AG10803 (cell line): Measurements from ENCODE around the gene COQ8A.

Experiments used
- DNase-seq: peaks from one replicate; pipeline ENCODE4 v3.0.0; 2010; ENCODE audit warnings: low read depth
- H3K4me3 ChIP-seq: 2 replicates; pipeline ENCODE4 v1.5.1; 2011; ENCODE audit warnings: mild to moderate bottlenecking, low read length, control low read depth
- TF ChIP-seq, protein P1 (sequence below): conservative IDR thresholded peaks from 2 replicates; pipeline ENCODE4 v1.5.1; 2011; ENCODE audit warnings: mild to moderate bottlenecking, low read length, control low read depth, inconsistent platforms

COQ8A gene

DNA sequence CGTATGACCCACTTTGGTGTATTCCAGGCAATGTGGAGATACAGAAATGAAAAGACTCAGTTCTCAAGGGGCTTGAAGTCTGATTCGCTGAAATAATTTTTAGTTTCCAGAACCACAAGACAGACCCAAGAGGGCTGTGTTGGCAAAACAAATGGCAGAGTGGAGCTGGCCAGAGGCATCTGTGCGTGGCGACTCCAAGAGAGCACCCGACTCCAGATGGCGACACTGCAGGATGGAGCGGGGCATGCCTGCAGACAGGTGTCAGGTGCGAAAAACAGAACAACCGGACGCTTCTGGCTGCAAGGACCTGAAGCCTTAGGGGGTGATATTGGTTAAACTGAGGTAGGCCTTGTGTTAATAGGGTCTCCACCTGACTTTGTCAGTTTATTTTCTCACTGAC lies 31.7 kb upstream of the COQ8A start:
- H3K4me3 ChIP-seq = no peak overlapping the region
- DNase-seq = no peak
- TF ChIP-seq, protein P1, sequence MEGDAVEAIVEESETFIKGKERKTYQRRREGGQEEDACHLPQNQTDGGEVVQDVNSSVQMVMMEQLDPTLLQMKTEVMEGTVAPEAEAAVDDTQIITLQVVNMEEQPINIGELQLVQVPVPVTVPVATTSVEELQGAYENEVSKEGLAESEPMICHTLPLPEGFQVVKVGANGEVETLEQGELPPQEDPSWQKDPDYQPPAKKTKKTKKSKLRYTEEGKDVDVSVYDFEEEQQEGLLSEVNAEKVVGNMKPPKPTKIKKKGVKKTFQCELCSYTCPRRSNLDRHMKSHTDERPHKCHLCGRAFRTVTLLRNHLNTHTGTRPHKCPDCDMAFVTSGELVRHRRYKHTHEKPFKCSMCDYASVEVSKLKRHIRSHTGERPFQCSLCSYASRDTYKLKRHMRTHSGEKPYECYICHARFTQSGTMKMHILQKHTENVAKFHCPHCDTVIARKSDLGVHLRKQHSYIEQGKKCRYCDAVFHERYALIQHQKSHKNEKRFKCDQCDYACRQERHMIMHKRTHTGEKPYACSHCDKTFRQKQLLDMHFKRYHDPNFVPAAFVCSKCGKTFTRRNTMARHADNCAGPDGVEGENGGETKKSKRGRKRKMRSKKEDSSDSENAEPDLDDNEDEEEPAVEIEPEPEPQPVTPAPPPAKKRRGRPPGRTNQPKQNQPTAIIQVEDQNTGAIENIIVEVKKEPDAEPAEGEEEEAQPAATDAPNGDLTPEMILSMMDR = no peak

DNA sequence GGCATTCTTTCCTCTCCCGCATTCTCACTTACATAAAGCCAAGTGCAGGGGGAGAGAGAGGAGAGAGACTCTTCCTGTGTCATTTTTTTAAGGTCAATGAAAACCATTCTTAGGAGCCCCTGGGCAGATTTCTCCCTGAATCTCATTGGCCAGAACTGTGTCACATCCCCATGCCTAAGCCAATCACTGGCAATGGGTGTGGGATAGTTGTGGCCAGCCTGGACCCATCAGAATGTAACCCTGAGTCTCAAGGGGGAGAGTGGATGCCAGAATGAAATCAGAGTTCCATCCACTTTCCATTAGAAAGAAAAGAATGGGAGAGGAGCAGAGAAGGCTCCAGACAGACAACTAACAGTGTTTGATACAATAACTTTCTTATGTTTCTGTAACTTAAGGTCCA lies 31.2 kb upstream of the COQ8A start:
- H3K4me3 ChIP-seq = no peak overlapping the region
- no peak for DNase-seq
- TF ChIP-seq, protein P1 = no peak

DNA sequence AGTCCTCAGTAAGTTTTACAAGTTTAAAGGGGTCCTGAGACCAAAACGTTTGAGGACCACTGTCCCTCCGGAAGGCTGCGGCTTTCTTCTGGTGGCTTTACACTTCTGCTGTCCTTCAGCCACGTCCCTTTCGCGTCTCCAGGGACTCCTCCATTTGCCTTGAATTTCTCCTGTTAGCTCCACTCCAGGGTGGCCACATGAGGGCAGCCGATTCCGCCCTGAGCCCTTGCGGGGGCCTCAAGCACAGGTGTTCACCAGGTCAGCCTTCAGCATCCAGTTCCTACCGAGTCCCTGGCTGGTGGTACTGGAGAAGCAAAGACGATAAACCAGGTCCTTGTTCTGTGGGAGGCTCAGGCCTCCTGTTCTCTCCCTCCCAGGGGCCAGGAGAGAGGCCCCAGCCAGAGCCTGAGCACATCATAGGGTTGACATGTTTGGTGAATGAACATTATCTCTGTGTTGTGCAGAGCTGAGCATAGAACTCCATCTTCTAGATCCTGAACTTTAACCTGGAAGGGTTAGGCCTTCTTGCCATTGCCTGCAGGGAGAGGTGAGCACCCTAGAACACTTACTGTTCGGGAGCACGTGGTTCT lies 27.4 kb upstream of the COQ8A start:
- TF ChIP-seq, protein P1 = peak; percentile 39
- no peak overlapping the region for H3K4me3 ChIP-seq
- no peak for DNase-seq

DNA sequence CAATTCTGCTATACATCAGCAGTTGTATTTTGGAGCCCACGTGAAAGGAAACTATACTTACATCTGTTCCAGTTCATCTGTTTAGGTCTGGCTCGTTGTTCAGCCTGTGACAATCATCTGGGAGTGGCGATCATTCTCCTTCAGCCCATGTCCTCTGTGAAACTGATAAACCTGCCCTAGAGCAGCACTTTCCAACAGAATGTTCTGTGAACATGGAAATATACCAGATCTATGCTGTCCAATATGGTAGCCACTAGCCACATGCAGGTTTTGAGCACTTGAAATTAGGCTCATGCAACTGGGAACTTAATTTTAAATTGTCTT lies 24.5 kb upstream of the COQ8A start:
- TF ChIP-seq, protein P1 = no peak
- no peak overlapping the region for H3K4me3 ChIP-seq
- no peak for DNase-seq

DNA sequence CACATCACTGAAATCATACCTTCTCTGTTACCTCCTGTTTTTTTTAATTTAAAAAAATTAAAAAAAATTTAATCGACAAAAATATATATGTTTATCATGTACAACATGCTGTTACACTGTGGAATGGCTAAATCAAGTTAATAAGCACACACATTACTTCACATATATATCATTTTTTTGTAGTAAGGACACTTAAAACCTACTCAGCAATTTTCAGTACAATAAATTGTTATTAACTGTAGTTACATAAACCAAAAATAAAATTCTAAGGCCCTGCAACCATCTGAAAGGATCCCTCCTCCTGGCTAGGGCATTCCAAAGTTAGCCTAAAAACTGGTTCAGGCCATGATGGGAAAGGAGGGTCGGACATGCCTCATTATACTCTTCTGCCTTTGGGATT lies 23.6 kb upstream of the COQ8A start:
- DNase-seq = no peak
- TF ChIP-seq, protein P1 = no peak
- H3K4me3 ChIP-seq = no peak overlapping the region

DNA sequence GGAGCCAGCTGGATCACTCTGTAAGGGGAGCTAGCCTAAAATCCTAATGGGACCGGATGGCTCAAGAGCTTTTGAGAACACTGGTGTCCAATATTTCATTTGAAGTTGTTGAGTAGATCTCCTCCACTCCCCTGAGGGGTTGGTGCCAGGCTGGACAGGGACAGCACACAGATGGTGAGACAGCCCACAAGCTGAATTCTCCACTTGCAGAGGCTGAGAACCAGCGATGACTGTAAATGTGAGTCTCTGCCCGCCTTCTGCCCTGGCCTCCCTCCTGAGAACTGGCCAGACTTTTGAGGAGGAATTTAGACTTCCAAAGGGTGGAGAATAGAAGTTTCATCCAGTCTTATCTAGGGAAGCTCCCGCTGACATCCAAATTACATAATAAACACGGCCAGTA lies 20.5 kb upstream of the COQ8A start:
- TF ChIP-seq, protein P1 = no peak
- H3K4me3 ChIP-seq = no peak overlapping the region
- DNase-seq = no peak

DNA sequence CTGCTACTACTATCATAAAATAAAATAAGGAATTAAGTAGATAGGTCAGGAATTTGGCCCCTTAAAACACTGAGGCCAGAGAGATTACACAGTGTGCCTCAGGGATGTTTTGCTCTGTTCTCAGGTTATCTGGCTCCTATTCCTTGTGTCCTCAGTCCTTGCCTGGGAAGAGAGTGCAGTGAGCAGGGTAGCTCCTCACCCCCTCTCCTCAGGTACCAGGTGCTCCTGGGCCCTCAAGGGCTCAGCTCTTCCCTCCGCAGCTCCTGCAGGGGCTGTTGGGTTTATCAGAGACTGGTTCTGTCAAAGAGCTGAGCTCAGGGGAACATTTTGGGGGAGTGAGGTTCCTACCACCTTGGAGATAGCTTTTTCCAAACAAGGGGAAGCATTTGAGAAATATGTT lies 20.1 kb upstream of the COQ8A start:
- DNase-seq = no peak
- no peak overlapping the region for H3K4me3 ChIP-seq
- TF ChIP-seq, protein P1 = no peak
